ENCODE measurements around the gene KMT2D.

The KMT2D gene, protein sequence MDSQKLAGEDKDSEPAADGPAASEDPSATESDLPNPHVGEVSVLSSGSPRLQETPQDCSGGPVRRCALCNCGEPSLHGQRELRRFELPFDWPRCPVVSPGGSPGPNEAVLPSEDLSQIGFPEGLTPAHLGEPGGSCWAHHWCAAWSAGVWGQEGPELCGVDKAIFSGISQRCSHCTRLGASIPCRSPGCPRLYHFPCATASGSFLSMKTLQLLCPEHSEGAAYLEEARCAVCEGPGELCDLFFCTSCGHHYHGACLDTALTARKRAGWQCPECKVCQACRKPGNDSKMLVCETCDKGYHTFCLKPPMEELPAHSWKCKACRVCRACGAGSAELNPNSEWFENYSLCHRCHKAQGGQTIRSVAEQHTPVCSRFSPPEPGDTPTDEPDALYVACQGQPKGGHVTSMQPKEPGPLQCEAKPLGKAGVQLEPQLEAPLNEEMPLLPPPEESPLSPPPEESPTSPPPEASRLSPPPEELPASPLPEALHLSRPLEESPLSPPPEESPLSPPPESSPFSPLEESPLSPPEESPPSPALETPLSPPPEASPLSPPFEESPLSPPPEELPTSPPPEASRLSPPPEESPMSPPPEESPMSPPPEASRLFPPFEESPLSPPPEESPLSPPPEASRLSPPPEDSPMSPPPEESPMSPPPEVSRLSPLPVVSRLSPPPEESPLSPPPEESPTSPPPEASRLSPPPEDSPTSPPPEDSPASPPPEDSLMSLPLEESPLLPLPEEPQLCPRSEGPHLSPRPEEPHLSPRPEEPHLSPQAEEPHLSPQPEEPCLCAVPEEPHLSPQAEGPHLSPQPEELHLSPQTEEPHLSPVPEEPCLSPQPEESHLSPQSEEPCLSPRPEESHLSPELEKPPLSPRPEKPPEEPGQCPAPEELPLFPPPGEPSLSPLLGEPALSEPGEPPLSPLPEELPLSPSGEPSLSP (N-terminal part only)

DNA sequence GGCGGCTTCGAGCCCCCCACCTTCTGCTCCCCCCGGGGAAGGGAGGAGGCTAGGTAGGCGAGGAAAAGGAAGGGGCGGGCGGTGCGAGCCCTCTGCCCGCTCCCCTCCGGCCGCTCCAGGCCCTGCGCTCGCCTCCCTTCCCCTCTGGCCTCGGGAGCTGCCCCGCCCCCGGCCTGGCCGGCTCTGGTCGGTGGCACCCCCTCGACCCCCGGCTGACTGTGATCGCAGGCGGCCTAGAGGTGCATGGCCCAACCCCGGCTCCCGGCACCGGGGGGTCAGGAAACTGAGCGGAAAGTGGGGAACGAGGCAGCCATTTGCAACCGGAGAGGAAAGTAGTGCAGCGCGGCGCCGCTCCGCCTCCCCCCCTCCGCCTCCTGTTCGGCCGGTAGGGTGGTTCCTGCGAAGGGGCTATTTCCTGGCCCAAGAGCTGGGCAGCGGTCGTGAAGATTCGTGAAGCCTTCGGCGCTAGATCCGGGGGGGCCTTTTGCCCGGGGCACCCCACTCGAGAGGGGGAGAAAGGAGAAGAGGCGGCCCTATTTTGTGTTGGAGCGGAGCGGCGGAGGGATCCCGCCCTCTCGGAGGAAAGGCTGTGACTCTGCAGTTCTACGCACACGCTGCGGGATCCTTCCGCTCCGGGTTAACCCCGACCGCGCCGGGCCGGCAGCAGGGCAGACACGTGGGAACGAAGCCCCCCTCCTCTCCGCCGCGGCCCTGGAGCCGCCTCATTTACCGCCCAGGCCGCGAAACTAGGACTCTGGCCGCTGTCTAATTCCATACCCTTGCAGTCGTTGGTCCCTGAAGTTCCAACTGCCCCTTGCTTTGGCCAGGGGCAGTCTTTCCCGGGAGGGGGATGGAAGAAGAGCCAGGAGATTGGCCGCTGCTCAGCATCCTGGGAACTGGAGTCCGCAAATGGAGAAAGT is at the start of gene KMT2D:
Gene KMT2D, minus strand, starts transcription at position 558 of the 920 bp plus-strand sequence. CDS start 5,470 bp downstream, outside the sequence.
- no peak for FAIRE-seq

DNA sequence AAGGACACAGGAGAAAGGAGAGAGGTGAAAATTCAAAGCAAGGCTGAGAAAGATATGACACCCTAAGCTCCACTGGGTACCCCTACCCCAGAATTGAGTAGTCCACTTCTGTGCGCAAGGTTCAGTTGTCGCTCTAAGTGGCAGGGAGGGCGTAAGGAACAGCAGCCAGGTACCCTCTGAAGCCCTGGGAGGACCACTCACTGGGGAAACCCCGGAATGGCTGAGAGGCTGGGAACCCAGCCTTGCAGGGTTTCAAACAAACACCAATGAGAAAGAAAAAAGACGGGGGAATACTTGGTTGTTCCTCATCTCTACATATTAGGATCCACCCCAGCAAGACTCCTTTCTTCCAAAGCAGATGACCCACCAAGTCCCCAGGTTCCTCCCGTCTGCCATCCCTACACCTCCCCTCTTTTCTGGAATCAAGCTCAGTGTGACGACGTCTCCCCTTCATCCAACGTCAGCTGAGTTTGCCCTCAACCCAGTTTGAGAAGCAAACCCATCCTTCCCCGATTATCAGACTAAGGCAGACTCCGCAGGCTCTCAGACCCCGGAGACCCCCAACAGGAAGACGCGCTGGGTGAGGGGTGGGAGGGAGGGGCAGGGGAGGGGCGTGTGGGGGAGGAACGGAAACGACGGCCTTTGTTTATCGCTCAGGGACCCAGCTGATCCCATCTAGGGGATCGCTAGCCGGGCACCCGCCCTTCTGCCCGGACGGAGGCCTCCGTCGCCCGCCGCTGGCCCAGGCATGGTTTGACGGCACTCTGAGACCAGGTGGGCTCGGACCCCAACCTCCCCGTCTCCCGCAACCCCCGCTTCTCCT is 49.3 kb upstream of the KMT2D start:
- FAIRE-seq, result no peak
- DNase-seq (ENCODE audit: low spot score), result no peak

More for the DNA sequence above, at the start of gene KMT2D:
- DNase-seq (ENCODE audit: low spot score), result peak; percentile 74

DNA sequence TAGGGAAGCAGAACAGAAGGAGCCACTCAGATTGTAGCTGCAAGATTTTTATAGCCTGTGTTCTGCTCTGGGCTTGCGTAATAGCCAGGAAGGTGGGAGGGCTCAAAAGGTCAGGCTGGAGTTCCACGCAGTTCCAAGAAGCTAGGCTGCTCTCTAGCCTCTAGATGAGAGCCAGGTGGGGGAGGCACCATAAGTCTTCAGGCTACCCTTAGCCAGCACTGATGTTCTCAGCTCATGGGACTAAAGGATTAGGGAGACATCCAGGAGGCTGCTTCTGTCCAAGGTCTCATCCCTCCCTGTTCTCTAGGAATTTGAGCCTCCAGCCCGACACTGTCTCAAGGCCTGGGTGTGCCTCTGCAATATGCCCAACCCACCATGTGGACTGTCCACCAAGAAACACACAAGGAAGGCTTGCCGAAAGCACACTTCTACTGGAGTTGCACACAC is 48.4 kb upstream of the KMT2D start:
- FAIRE-seq, result no peak

DNA sequence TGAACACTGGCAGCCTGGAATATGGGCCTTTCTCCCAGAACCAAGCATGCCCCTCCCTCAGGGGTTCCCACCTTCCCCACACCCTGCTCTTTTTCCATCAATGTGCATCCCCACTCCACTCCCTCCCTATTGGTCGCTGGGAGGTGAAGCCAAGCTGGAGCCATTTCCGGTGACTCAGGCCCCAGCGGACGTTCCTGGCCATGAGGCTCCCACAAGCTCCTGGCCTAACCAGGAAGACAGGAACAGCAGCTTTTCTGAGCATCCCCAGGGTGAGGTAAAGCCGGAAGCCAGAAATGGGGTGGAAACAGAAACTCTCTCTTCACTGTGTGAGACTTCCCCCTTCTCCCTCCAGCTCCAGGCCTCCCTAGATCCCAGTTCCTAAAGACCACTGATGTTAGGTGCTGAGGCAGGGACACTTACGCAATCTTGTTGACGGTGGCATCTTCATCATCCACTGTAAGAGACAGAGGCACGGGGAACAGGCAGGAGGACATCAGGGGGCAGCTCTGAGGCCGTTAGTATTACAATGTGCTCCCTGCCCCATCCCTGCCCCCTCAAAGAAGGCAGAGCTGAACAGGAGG is 45.0 kb upstream of the KMT2D start:
- no peak for DNase-seq (ENCODE audit: low spot score)
- FAIRE-seq, result no peak

More for the DNA sequence above, 48.4 kb upstream of the KMT2D start:
- no peak for DNase-seq (ENCODE audit: low spot score)

DNA sequence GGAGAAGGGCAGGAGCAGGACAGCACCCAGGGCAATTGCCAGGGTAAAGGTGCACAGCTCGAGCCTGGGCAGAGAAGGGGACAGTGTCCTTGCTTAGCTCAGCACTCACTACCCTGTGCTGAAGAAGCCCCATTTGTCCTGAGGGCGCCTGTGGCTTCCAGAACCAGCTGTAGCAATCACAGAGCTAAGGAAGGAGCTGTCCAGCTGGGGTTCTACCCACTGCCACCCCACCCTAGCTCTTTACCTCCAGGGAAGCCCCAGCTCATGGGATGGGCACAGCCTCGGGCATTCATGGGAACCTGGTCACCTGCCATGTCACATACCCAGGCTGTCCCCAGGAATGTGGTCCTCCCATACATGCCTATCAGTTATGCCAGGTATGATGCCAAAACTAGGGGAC is 44.2 kb upstream of the KMT2D start:
- DNase-seq (ENCODE audit: low spot score), result no peak
- FAIRE-seq, result no peak

DNA sequence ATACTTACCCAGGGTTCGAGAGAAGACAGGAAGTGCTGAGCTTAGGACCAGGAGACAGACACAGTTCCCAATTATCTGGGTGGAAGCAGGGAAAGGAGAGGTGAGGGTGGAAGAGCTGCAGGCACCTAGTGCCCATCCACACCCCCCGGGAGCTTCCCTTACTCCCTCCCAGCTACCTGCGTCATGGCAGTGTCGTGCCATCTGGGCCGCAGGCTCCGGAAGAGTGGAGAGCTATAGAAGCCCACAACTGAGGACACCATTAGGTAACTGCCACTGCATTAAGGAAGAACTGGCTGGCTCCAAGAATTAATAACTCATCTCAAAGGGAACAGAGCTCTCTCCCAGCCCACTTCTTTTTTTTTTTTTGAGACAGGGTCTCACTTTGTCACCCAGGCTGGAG is 39.8 kb upstream of the KMT2D start:
- FAIRE-seq (no peak), DNase-seq (ENCODE audit: low spot score) (no peak)

DNA sequence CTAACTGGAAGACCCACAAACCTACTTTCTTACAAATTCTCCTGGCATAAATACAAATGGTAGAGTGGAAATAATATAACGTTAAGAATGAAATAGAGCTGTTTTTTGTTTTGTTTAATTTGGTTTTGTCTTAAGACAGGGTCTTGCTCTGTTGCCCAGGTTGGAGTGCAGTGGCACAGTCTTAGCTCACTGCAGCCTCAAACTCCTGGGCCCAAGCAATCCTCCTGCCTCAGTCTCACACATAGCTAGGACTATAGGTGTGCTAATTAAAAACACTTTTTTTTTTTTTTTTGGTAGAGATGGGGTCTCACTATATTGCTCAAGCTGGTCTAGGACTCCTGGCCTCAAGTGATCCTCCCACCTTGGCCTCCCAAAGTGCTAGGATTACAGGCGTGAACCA is 38.1 kb upstream of the KMT2D start:
- FAIRE-seq, result no peak
- no peak for DNase-seq (ENCODE audit: low spot score)

DNA sequence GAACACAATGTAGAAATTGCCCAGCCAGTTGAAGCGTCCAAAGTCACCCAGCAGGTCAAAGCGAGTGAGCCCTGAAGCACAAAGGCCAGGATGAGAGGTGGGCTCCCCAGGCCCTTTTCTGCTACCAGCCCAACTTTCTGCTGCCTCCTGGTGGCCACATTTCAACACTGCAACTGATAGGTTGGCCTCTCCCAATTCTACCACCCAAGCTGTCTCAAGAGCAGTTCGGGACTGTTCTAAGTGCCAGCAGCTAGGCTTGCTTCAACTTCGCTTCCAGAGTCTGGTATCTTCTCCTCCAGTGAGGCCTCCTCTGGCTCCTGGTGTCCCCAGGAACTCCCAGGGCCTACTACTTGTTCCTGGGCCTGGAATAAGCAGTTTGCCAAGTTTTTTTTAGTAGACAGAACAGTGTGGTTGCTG is 37.4 kb upstream of the KMT2D start:
- FAIRE-seq, result no peak
- no peak for DNase-seq (ENCODE audit: low spot score)

DNA sequence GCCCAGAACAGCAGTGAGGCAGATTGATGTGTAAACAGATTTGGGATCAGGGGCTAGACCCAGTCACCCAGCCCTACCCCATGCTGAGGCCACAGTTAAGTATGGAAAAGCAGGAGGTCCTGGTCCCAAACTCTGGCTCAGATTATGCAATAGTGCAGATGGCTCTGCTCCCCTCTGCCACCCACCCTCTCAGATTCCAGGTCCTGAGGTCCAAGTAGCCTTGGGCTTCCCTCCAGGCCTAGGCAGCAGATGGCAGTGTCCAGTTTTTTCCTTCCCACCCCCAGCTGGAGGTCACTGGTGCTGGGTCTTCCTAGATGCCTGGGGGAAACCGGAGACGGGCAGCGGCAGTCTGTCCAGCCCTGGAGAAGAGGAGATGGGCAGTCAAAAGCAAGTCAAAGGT is 36.8 kb upstream of the KMT2D start:
- no peak for FAIRE-seq
- DNase-seq (ENCODE audit: low spot score), result no peak

DNA sequence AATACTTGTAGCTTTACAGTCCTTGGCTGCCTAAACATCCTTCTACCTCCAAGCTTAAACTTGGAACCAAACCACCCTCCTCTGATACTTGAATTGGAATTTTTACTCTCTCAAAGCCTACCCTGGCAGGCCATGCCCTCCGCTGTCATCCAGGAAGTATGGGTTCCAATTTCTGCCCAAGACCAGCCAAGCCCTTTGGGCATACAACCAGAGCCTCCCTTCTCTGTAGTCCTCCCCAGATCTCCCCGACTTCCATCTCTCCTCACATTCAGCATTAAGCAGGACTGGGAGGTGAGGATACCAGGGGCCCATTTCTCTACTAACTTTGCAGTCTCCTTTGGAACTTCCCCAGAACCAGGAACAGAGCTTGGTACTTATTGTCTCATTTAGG is 34.4 kb upstream of the KMT2D start:
- no peak for DNase-seq (ENCODE audit: low spot score)
- no peak for FAIRE-seq

DNA sequence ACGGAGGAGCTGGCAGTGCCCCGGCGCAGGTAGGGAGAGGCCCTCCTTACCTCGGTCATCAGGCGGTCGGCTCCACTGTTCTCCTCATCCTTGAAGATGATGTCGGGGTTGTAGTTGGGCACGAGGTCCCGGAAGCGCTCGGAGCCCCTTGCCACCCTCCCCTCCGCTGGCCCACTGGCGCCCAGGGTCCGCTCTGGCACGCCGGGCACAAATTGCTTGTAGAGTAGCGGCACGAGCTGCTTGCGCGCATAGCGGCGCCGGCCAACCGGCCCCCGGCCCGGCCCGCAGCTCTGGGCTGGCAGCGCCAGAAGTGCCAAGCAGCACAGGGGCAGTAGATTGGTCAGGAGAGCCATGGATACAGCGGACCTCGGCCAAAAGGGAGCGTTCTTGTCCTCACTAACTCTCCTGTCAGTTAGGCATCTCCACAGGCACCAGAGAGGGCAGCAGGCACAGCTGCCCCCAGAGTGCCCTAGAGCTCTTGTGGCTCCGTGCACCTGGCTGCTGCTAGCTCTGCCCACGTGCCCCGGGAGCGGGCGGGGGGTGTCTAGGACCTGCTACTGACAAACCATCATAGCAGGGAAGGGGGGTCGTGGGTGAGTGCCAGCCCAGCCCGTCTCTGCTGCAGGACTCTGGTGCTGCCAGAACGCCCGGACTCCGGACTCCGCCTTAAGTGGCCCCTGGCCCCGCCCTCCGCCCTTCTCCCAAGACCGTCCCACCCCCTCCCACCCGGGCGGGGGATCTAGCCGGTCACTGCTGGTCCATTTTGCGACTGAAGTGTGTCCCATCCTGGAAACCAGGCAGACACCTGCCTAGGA is 33.8 kb upstream of the KMT2D start, which contains the start of gene DHH:
Gene DHH, minus strand, starts transcription at position 642 of the 815 bp plus-strand sequence. Its CDS starts 289 bp downstream, at position 353.
- FAIRE-seq (no peak), DNase-seq (ENCODE audit: low spot score) (no peak)

DNA sequence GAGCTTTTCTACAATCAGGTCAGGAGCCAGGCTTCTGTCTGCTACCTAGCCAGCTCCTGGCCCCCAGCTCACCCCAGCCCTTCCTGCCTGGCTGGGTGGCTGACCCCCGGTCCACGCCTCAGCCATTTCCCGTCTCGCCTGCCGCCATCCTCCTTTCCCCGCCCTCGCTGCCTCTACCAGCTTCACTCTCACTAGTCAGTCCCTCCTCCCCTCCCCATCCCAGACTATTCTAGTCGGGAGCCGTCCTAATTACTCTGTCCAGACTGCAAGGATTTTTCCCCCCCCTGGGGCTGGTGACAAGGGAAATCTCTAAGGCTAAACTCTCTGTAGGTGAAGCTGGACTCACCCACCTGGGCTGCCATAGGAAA is 33.2 kb upstream of the KMT2D start:
- FAIRE-seq, result no peak
- DNase-seq (ENCODE audit: low spot score), result no peak

DNA sequence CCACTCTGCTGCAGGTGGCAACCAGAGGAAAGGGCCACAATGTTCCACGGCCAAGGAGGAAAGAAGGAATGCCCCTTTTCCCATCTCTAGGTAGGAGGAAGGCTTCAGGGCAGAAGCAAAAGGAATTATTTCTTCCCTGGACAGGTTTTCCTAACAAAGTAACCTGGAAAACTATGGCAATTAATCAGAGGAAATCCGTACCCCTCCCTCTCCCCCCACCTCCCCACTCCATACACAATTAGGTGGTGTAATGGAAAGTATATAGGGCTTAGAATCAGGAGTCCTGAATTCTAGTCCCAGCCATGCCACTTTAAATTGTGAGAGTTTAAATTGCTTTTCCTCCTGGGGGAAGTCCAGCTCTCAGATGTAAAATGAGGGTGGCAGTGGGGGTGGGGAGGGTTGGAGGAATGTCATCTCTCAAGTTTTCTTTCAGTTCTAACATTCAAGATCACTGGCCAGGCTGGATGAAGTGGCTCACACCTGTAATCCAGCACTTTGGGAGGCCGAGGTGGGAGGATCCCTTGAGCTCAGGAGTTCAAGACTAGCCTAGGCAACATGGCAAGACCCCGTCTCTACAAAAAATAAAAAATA is 32.3 kb upstream of the KMT2D start:
- FAIRE-seq (no peak), DNase-seq (ENCODE audit: low spot score) (no peak)

DNA sequence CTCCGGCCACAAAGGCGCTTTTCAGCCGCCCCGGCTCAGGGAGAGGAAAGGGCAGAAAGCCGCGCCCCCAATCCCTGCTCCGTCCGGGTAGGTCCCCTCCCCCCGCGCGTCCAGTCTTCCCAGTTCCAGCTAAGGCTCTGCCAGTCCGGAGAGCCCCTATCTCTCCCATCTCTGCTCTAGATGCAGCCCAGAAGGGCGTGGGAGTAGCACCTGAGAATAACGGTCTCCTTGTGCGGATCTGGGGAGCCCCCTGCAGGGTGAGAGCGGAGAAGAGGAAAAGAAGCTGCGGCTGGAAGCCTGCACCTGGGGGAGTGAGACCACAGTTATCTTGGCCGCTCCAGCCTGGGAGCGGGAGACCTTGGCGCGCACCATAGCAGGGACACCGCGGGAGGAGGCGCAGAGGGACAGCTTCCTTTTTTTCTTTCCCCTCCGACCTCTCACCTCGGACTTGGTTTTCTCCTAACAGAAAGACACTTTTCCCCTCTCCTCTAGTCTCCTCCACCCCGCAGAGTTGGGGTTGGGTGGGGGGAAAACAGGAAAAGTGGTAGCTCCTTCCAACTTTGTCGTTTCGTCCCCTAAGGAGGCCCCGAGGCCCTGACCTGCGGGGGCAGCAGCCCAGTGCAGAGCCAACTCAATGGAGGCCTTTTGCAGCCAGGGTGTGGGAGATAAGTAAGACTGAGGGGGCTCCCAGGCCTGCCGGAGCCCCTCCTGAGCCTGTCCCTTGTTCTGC is 31.7 kb upstream of the KMT2D start:
- FAIRE-seq, result no peak

DNA sequence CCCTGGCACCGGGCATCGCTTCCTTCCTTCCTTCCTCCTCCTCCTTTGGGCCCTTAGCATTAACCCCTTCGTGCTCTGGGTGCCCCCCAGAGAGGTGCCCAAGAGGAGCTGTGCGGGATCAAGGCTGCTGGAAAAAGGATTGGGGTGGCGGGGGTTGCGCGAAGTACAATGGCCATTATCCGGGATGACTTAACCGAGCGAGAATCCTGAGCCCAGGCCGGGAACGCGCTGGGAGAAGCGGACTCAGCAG is 31.2 kb upstream of the KMT2D start:
- no peak for FAIRE-seq

More for the DNA sequence above, 31.7 kb upstream of the KMT2D start:
- DNase-seq (ENCODE audit: low spot score), result peak; percentile 32

DNA sequence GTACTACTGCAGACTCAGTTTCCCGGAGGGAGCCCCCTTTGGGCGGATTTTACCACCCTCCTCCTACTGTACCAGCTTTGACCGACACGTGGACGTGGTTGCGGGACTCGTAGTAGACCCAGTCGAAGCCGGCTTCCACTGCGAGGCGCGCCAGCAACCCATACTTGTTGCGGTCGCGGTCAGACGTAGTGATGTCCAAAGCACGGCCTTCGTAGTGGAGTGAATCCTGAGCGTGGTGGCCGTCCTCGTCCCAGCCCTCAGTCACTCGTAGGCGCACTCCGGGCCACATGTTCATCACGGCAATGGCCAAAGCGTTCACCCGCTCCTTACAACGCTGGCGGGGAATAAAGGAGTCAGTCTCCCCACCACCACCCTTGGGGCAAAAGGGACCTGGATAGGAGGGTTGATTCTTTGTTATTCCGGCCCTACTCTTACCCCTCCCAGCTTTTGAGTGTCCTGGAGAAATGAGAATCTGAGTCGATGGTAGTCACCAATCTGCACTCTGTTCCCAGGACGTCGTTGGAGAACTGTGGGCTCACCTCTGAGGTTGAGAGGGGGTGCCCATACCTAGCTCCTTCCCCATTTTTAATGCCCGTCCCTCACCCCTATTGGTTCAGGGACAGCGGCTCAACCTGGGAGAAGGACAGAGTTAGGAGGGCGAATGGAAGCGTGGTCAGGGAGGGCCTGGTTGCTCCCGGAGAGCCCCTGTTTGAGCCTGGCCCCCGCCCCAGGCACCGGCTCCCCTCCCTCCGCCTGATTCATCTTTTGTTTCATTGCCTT is 30.7 kb upstream of the KMT2D start:
- DNase-seq (ENCODE audit: low spot score), result no peak
- no peak for FAIRE-seq

More for the DNA sequence above, 31.2 kb upstream of the KMT2D start:
- DNase-seq (ENCODE audit: low spot score), result no peak

Measured in RCC 7860 (cell line).